ENCODE results near the gene TRPC4AP.

Gene TRPC4AP

GRCh38 chr20:34976286-34976685, 116.3 kb downstream of the TRPC4AP start:
- no peak for ATAC-seq

GRCh38 chr20:34974246-34974645, 118.4 kb downstream of the TRPC4AP start:
- TF ChIP-seq CSRNP3 (CRISPR knock-in tag; IDR thresholded peaks at IDR 0.05), result no peak
- no peak for TF ChIP-seq CREB5 (CRISPR knock-in tag; IDR thresholded peaks at IDR 0.05; ENCODE audit: low read depth)
- no peak for ATAC-seq

More at GRCh38 chr20:34976286-34976685, 116.3 kb downstream of the TRPC4AP start:
- TF ChIP-seq CSRNP3 (CRISPR knock-in tag; IDR thresholded peaks at IDR 0.05) (no peak), ARNTL (CRISPR knock-in tag; IDR thresholded peaks at IDR 0.05; ENCODE audit: borderline replicate concordance, low read depth) (no peak), RARB (CRISPR knock-in tag; IDR thresholded peaks at IDR 0.05) (no peak), ZFP3 (CRISPR knock-in tag; IDR thresholded peaks at IDR 0.05) (no peak), GLIS3 (CRISPR knock-in tag; IDR thresholded peaks at IDR 0.05) (no peak), ZNF8 (CRISPR knock-in tag; IDR thresholded peaks at IDR 0.05) (no peak), TSHZ2 (CRISPR knock-in tag; IDR thresholded peaks at IDR 0.05) (no peak)

- no peak for ATAC-seq
- TF ChIP-seq BACH2 (CRISPR knock-in tag; IDR thresholded peaks at IDR 0.05; ENCODE audit: borderline replicate concordance) (no peak), CSRNP3 (CRISPR knock-in tag; IDR thresholded peaks at IDR 0.05) (no peak), ZFP30 (CRISPR knock-in tag; IDR thresholded peaks at IDR 0.05) (no peak)
These were observed 120.9 kb downstream of the TRPC4AP start for GRCh38 chr20:34971561-34972235.

- no peak for ATAC-seq
- TF ChIP-seq TSHZ2 (CRISPR knock-in tag; IDR thresholded peaks at IDR 0.05) (no peak), ZNF8 (CRISPR knock-in tag; IDR thresholded peaks at IDR 0.05) (no peak), BACH2 (CRISPR knock-in tag; IDR thresholded peaks at IDR 0.05; ENCODE audit: borderline replicate concordance) (no peak), PATZ1 (CRISPR knock-in tag; IDR thresholded peaks at IDR 0.05; ENCODE audit: borderline replicate concordance) (no peak), SNAI2 (CRISPR knock-in tag; IDR thresholded peaks at IDR 0.05) (no peak), GLIS3 (CRISPR knock-in tag; IDR thresholded peaks at IDR 0.05) (no peak), TCF4 (CRISPR knock-in tag; IDR thresholded peaks at IDR 0.05; ENCODE audit: borderline replicate concordance) (no peak), ZFP30 (CRISPR knock-in tag; IDR thresholded peaks at IDR 0.05) (no peak), ARNTL (CRISPR knock-in tag; IDR thresholded peaks at IDR 0.05; ENCODE audit: borderline replicate concordance, low read depth) (no peak), RARB (CRISPR knock-in tag; IDR thresholded peaks at IDR 0.05) (no peak), CREB5 (CRISPR knock-in tag; IDR thresholded peaks at IDR 0.05; ENCODE audit: low read depth) (no peak), ZNF565 (CRISPR knock-in tag; conservative IDR thresholded peaks at IDR 0.05; ENCODE audit: low read depth) (no peak), CSDC2 (CRISPR knock-in tag; IDR thresholded peaks at IDR 0.05) (no peak), TOX (CRISPR knock-in tag; IDR thresholded peaks at IDR 0.05; ENCODE audit: borderline replicate concordance) (no peak)
These were observed 121.6 kb downstream of the TRPC4AP start for GRCh38 chr20:34970846-34971560.
